GM12875 (cell line): ENCODE results near the gene NOL7.

Experiments used
- H3K4me3 ChIP-seq: one replicate; pipeline ENCODE4 v1.5.1; 2011; ENCODE audit warnings: low read depth, low read length, control low read depth
- TF ChIP-seq, protein P1 (sequence below): IDR thresholded peaks from 2 replicates; pipeline ENCODE4 v1.5.1; 2011; ENCODE audit warnings: low read depth, mild to moderate bottlenecking, control low read depth, inconsistent platforms, low read length, moderate library complexity, borderline replicate concordance; ENCODE audit not compliant: insufficient read depth

The NOL7 gene

DNA sequence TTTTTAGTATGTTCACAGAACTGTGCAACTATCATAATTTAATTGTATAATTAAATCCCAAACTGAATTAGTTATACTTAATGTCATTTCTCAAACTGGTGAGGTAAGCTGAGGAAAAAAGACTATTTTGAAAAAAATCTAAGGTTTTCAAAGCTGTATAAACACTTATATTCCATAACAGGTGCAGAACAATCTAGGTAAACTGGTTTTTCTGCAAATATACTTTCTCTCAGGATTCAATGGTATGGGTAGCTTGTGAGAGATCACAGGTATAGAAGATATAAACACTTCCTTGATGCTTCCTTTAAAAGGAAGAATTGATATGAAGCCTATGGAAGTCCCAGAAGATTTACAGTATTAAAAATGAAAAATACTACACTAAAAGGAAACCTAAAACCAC lies 33.7 kb downstream of the NOL7 start:
- no peak overlapping the region for H3K4me3 ChIP-seq
- TF ChIP-seq, protein P1, sequence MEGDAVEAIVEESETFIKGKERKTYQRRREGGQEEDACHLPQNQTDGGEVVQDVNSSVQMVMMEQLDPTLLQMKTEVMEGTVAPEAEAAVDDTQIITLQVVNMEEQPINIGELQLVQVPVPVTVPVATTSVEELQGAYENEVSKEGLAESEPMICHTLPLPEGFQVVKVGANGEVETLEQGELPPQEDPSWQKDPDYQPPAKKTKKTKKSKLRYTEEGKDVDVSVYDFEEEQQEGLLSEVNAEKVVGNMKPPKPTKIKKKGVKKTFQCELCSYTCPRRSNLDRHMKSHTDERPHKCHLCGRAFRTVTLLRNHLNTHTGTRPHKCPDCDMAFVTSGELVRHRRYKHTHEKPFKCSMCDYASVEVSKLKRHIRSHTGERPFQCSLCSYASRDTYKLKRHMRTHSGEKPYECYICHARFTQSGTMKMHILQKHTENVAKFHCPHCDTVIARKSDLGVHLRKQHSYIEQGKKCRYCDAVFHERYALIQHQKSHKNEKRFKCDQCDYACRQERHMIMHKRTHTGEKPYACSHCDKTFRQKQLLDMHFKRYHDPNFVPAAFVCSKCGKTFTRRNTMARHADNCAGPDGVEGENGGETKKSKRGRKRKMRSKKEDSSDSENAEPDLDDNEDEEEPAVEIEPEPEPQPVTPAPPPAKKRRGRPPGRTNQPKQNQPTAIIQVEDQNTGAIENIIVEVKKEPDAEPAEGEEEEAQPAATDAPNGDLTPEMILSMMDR: no peak

DNA sequence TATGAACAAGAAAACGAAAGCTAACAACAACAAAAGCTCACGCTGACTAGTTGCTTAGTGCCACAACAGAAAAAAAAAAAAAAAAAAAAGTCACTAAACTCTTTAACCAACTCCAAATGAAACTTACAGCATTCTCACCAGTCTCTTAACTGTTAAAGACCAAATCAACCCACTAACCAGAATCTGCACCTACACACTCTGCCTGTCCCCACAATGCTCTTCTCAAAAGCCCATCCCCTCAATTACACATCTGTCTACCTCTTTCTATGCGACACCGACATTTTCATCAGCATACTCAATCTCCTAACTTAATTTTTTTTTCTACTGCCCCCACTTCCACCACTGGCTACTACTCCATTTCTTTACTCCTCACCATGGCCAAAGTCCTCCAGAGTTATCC lies 34.3 kb downstream of the NOL7 start:
- H3K4me3 ChIP-seq: no peak overlapping the region
- TF ChIP-seq, protein P1: no peak

DNA sequence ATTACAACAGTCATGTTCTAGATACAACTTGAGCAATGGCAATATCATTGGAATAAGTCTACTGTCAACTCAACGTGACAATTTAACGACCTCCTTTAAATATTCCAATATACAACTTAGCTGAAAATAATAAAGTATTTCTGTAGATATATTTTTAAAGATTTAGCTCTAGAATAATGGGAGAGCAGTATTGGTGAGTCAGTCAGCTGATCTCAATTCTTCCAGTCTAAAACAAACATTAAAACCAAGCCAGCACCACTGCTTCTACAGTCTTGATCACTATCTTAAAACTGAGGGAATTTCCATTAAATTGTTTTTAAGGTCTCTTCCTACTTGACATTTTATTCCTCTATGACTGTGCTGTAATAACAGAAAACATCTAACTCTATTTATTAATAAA lies 38.2 kb downstream of the NOL7 start:
- TF ChIP-seq, protein P1: no peak
- H3K4me3 ChIP-seq: no peak overlapping the region

DNA sequence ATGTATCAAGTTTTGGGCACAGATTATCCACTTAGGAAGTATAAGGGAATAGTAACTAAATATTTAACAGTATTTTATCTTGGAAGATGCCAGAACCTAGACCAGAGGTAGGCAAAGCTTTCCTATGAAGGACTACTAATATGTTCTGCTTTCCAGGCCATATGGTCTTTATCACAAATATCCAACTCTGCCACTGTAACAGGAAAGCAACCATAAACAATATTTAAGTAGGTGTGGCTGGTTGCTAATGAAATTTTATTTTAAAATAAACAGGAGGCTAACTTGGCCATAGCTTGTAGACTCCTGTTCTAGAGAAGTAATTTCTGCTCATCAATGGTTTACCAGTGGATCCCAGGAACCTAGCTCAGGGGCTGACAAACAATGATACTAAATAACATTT lies 39.4 kb downstream of the NOL7 start:
- TF ChIP-seq, protein P1: no peak
- no peak overlapping the region for H3K4me3 ChIP-seq

DNA sequence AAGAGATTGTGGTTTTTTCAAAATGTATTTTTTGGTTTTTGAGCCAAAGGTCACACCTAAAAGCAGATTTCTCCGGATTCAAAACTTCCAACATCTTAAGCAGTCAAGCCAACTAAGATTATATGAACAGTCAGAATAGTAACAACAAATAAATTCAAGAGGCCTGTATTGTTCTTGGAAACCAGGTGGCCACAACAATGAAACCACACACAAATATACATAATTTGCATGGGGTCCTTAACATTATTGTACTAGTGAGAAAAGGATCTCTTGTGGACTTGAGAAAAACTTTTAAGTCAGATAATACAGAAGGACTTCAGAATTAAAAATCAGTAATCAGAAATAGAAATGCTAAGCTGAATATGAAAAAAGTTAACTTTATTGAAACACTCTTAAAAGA lies 40.6 kb downstream of the NOL7 start:
- no peak overlapping the region for H3K4me3 ChIP-seq
- TF ChIP-seq, protein P1: no peak

DNA sequence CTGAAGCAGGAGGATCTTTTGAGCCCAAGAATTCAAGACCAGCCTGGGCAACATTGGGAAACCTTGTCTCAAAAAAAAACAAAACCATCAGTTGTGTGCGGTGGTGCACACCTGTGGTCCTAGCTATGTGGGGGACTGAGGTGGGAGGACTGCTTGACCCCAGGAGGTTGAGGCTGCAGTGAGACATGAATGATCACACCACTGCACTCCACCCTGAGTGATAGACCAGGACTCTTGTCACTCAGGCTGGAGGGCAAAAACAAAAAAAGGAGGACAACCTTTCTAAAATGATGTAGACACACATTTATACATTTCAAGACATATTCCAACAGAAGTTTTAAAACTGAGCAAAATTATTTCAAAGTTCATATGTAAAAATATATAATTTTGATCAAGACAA lies 45.1 kb downstream of the NOL7 start:
- TF ChIP-seq, protein P1: no peak

DNA sequence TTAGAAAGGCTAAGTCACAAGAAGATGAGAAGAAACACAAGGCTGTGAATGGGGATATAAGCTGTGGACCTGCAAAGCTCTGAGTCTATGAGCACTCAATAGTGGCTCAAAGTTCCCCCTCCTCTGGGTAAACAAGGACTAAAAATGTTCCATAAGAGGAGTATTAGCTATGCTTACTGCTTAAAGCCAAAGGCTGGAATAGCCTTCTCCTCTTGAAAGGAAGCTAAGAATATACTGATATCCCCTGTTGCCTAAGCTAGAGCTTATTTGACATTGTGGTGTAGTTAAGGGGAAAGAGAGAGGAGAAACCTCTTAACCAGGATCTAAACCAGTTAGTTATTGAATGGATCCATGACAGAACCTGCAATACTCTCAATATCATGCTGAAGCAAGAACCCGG lies 45.8 kb downstream of the NOL7 start:
- H3K4me3 ChIP-seq: no peak overlapping the region
- TF ChIP-seq, protein P1: no peak

More for the DNA sequence above, 45.1 kb downstream of the NOL7 start:
- no peak overlapping the region for H3K4me3 ChIP-seq
